Measurements from ENCODE around the gene CCNG1.

- TF ChIP-seq CTCF (IDR thresholded peaks at IDR 0.05; ENCODE audit: low read length) (no peak), EZH2 (IDR thresholded peaks at IDR 0.05; ENCODE audit: borderline replicate concordance, low read length) (no peak)
Observed at GRCh38 chr5:163447191-163447590, 9.8 kb downstream of the CCNG1 start.
